ENCODE results near the gene PAX5. TPM values are rescaled to one million over a fixed set of nuclear protein-coding genes. Genes with fewer than 3 reads are reported as not detected.

The PAX5 gene
- polyA plus RNA-seq, 1 donor from 2014 or later: not detected

GRCh38 chr9:36940881-36941280 lies 93.2 kb downstream of the PAX5 start:
- Histone ChIP-seq H3K9ac (ENCODE audit: low read length) (no peak overlapping the region), H3K27ac (ENCODE audit: low read length) (no peak overlapping the region), H3K79me2 (replicated peaks; ENCODE audit: insufficient read depth, low read length) (no peaks in the 10 kb centered on the region), H3K9me3 (ENCODE audit: low read length) (no peaks in the 10 kb centered on the region), H3K36me3 (ENCODE audit: insufficient read depth, low read length) (no peaks in the 10 kb centered on the region), H3K9me2 (ENCODE audit: insufficient read depth, low read length) (no peaks in the 10 kb centered on the region), H3K4me2 (ENCODE audit: low read length) (no peak overlapping the region), H2AFZ (ENCODE audit: low read depth, low read length) (no peak overlapping the region), H3K27me3 (ENCODE audit: insufficient read depth, low read depth, low read length) (no peaks in the 10 kb centered on the region), H4K20me1 (ENCODE audit: insufficient read depth) (no peaks in the 10 kb centered on the region), H3F3A (ENCODE audit: insufficient read depth, low read length, poor library complexity, severe bottlenecking) (no peaks in the 10 kb centered on the region), H3K4me3 (ENCODE audit: low read length) (no peak overlapping the region)
- TF ChIP-seq TAF1 (IDR thresholded peaks at IDR 0.05; ENCODE audit: low read depth): no peak
- TF ChIP-seq CTCF (IDR thresholded peaks at IDR 0.05; ENCODE audit: poor library complexity, severe bottlenecking): no peak

GRCh38 chr9:36940500-36940853 lies 93.6 kb downstream of the PAX5 start:
- no peak overlapping the region for H3K27ac ChIP-seq (ENCODE audit: low read length)
- no peak for TF ChIP-seq SMC3 (conservative IDR thresholded peaks at IDR 0.05; ENCODE audit: poor library complexity)

GRCh38 chr9:36939655-36940499 lies 94.2 kb downstream of the PAX5 start:
- no peak overlapping the region for H3K4me3 ChIP-seq (ENCODE audit: low read length)
- TF ChIP-seq EP300 (conservative IDR thresholded peaks at IDR 0.05; ENCODE audit: poor library complexity, severe bottlenecking) (no peak), EZH2 (IDR thresholded peaks at IDR 0.05; ENCODE audit: borderline replicate concordance, insufficient read depth, low read length, poor library complexity, severe bottlenecking) (no peak), POLR2AphosphoS5 (IDR thresholded peaks at IDR 0.05) (no peak), RAD21 (conservative IDR thresholded peaks at IDR 0.05) (no peak), TAF1 (IDR thresholded peaks at IDR 0.05; ENCODE audit: low read depth) (no peak), MXI1 (conservative IDR thresholded peaks at IDR 0.05; ENCODE audit: poor library complexity, severe bottlenecking) (no peak), CTCF (IDR thresholded peaks at IDR 0.05; ENCODE audit: poor library complexity, severe bottlenecking) (no peak), REST (IDR thresholded peaks at IDR 0.05; ENCODE audit: borderline replicate concordance) (no peak), SMC3 (conservative IDR thresholded peaks at IDR 0.05; ENCODE audit: poor library complexity) (no peak)
- no peak overlapping the region for H3K27ac ChIP-seq (ENCODE audit: low read length)
- no peaks in the 10 kb centered on the region for H4K20me1 ChIP-seq (ENCODE audit: insufficient read depth)
- no peaks in the 10 kb centered on the region for H3K9me2 ChIP-seq (ENCODE audit: insufficient read depth, low read length)
- no peaks in the 10 kb centered on the region for H3K27me3 ChIP-seq (ENCODE audit: insufficient read depth, low read depth, low read length)
- H3K9me3 ChIP-seq (ENCODE audit: low read length): no peaks in the 10 kb centered on the region
- no peaks in the 10 kb centered on the region for H3K79me2 ChIP-seq (replicated peaks; ENCODE audit: insufficient read depth, low read length)
- no peaks in the 10 kb centered on the region for H3F3A ChIP-seq (ENCODE audit: insufficient read depth, low read length, poor library complexity, severe bottlenecking)
- no peak overlapping the region for H2AFZ ChIP-seq (ENCODE audit: low read depth, low read length)
- H3K36me3 ChIP-seq (ENCODE audit: insufficient read depth, low read length): no peaks in the 10 kb centered on the region
- no peak overlapping the region for H3K4me2 ChIP-seq (ENCODE audit: low read length)
- no peak overlapping the region for H3K9ac ChIP-seq (ENCODE audit: low read length)

More at GRCh38 chr9:36940500-36940853, 93.6 kb downstream of the PAX5 start:
- H4K20me1 ChIP-seq (ENCODE audit: insufficient read depth): no peaks in the 10 kb centered on the region
- no peaks in the 10 kb centered on the region for H3K79me2 ChIP-seq (replicated peaks; ENCODE audit: insufficient read depth, low read length)
- H3K36me3 ChIP-seq (ENCODE audit: insufficient read depth, low read length): no peaks in the 10 kb centered on the region
- no peaks in the 10 kb centered on the region for H3K27me3 ChIP-seq (ENCODE audit: insufficient read depth, low read depth, low read length)
- no peak overlapping the region for H2AFZ ChIP-seq (ENCODE audit: low read depth, low read length)
- H3F3A ChIP-seq (ENCODE audit: insufficient read depth, low read length, poor library complexity, severe bottlenecking): no peaks in the 10 kb centered on the region
- no peak overlapping the region for H3K9ac ChIP-seq (ENCODE audit: low read length)
- H3K9me2 ChIP-seq (ENCODE audit: insufficient read depth, low read length): no peaks in the 10 kb centered on the region
- H3K4me2 ChIP-seq (ENCODE audit: low read length): no peak overlapping the region
- H3K4me3 ChIP-seq (ENCODE audit: low read length): no peak overlapping the region
- no peaks in the 10 kb centered on the region for H3K9me3 ChIP-seq (ENCODE audit: low read length)
